T-helper 1 cell treated with Interleukin-12 subunit alpha and Interleukin-12 subunit beta and Interleukin-4 antibody, amounts not matched to agents 30 ng/mL and 1 ng/mL, for 36 hours (primary cell): ENCODE measurements around the gene ACOT13. TPM values are rescaled to one million over a fixed set of nuclear protein-coding genes. Genes with fewer than 3 reads are reported as not detected.

Experiments
- intact Hi-C: fragments of 100-400 bp; cut with micrococcal nuclease; formaldehyde crosslinking; loops from one replicate; pipeline ENCODE4 v1.15.1; 2024
- total RNA-seq: library from RNA; stranded (reverse); gene quantifications from 2 replicates; pipeline ENCODE4 v1.2.3, GENCODE V29; 2022

Gene ACOT13
- 20.4 and 21.0 TPM in 2 replicates for total RNA-seq

- intact Hi-C loops: loop anchor here (1.0 to 5.0 kb wide), 10 partner anchors 21 to 472 kb away; partner anchors contain the start of genes KIAA0319 and MRS2
Observed at GRCh38 chr6:24666641-24667377, at the start of gene ACOT13, which contains the start of gene TDP2. Gene ACOT13, plus strand, starts transcription at chr6:24667077. Its CDS starts 187 bp downstream, at chr6:24667264. Gene TDP2, minus strand, starts transcription at chr6:24666899. Its CDS starts 37 bp downstream, at chr6:24666862.

GRCh38 chr6:24619661-24620060 is 47.2 kb upstream of the ACOT13 start:
- intact Hi-C loops: no loop called here

GRCh38 chr6:24620637-24621036 is 46.2 kb upstream of the ACOT13 start:
- intact Hi-C loops: no loop called here

GRCh38 chr6:24621626-24622289 is 45.1 kb upstream of the ACOT13 start:
- intact Hi-C loops: no loop called here

GRCh38 chr6:24630856-24631505 is 35.9 kb upstream of the ACOT13 start:
- intact Hi-C loops: no loop called here

GRCh38 chr6:24631671-24632070 is 35.2 kb upstream of the ACOT13 start:
- intact Hi-C loops: no loop called here

GRCh38 chr6:24632573-24632972 is 34.3 kb upstream of the ACOT13 start:
- intact Hi-C loops: no loop called here

GRCh38 chr6:24636681-24637080 is 30.2 kb upstream of the ACOT13 start:
- intact Hi-C loops: no loop called here

- intact Hi-C loops: loop anchor here (10.0 kb wide), 1 partner anchor 365 kb away; no protein-coding TSS in a partner anchor
Observed at GRCh38 chr6:24640166-24640565, 26.7 kb upstream of the ACOT13 start.

GRCh38 chr6:24640631-24641030 is 26.2 kb upstream of the ACOT13 start:
- intact Hi-C loops: loop anchor here (10.0 kb wide), 1 partner anchor 364 kb away; no protein-coding TSS in a partner anchor

GRCh38 chr6:24642061-24642460 is 24.8 kb upstream of the ACOT13 start:
- intact Hi-C loops: loop anchor here (10.0 kb wide), 1 partner anchor 363 kb away; no protein-coding TSS in a partner anchor

GRCh38 chr6:24643920-24644319 is 23.0 kb upstream of the ACOT13 start:
- intact Hi-C loops: loop anchor here (10.0 kb wide), 1 partner anchor 361 kb away; no protein-coding TSS in a partner anchor

GRCh38 chr6:24644377-24644776 is 22.5 kb upstream of the ACOT13 start:
- intact Hi-C loops: loop anchor here (10.0 kb wide), 1 partner anchor 360 kb away; no protein-coding TSS in a partner anchor

- intact Hi-C loops: loop anchor here (1.0 to 10.0 kb wide), 6 partner anchors 20 to 358 kb away; partner anchors contain the start of genes GMNN and TDP2
Observed at GRCh38 chr6:24646771-24647170, 20.1 kb upstream of the ACOT13 start.

- intact Hi-C loops: loop anchor here (5.0 to 10.0 kb wide), 2 partner anchors 66 to 357 kb away; no protein-coding TSS in a partner anchor
Observed at GRCh38 chr6:24648276-24648675, 18.6 kb upstream of the ACOT13 start.

GRCh38 chr6:24649691-24650090 is 17.2 kb upstream of the ACOT13 start:
- intact Hi-C loops: loop anchor here (5.0 to 10.0 kb wide), 2 partner anchors 67 to 355 kb away; no protein-coding TSS in a partner anchor

GRCh38 chr6:24650365-24650764 is 16.5 kb upstream of the ACOT13 start:
- intact Hi-C loops: no loop called here

GRCh38 chr6:24655215-24655614 is 11.7 kb upstream of the ACOT13 start:
- intact Hi-C loops: no loop called here

GRCh38 chr6:24658573-24659560 is 8.0 kb upstream of the ACOT13 start:
- intact Hi-C loops: no loop called here

- intact Hi-C loops: no loop called here
Observed at GRCh38 chr6:24659561-24659960, 7.3 kb upstream of the ACOT13 start.
